MM.1S (cell line): ENCODE measurements around the gene PRSS2.
"Not testable (repeated sequence)": the region's sequence is repeated elsewhere in the genome, so short reads cannot be mapped to it uniquely, and the experiment has no call there.

ENCODE experiments used
- DNase-seq: peaks from one replicate; pipeline ENCODE4 v3.0.0-alpha.2; 2015
- H2AFZ ChIP-seq: fragments of 300-600 bp; sonication (generic); 2 replicates; pipeline ENCODE4 v1.6.0; 2016; ENCODE audit warnings: antibody characterized with exemption, low read length
- H3F3A ChIP-seq: fragments of 300-600 bp; sonication (generic); 2 replicates; pipeline ENCODE4 v1.6.1; 2016; ENCODE audit warnings: mild to moderate bottlenecking, antibody characterized with exemption, low read length, moderate library complexity, mixed read lengths; ENCODE audit not compliant: insufficient read depth
- H3K27ac ChIP-seq: fragments of 300-600 bp; sonication (generic); 2 replicates; pipeline ENCODE4 v1.5.1; 2016; ENCODE audit warnings: mild to moderate bottlenecking, low read length
- H3K27me3 ChIP-seq: fragments of 300-600 bp; sonication (generic); replicated peaks from 2 replicates; pipeline ENCODE4 v1.6.0; 2016; ENCODE audit warnings: low read length; ENCODE audit not compliant: insufficient read depth
- H3K36me3 ChIP-seq: fragments of 300-600 bp; sonication (generic); replicated peaks from 2 replicates; pipeline ENCODE4 v1.6.1; 2016; ENCODE audit warnings: mild to moderate bottlenecking, low read length, mixed read lengths; ENCODE audit not compliant: insufficient read depth
- H3K4me1 ChIP-seq: fragments of 300-600 bp; sonication (generic); 2 replicates; pipeline ENCODE4 v1.6.1; 2016; ENCODE audit warnings: low read length, mixed read lengths
- H3K4me2 ChIP-seq: fragments of 300-600 bp; sonication (generic); 2 replicates; pipeline ENCODE4 v1.6.0; 2016; ENCODE audit warnings: low read depth, low read length
- H3K4me3 ChIP-seq: fragments of 300-600 bp; sonication (generic); 2 replicates; pipeline ENCODE4 v1.5.1; 2016; ENCODE audit warnings: low read length, mixed read lengths
- H3K79me2 ChIP-seq: fragments of 300-600 bp; sonication (generic); 2 replicates; pipeline ENCODE4 v1.6.1; 2016; ENCODE audit warnings: mixed run types, low read length, mixed read lengths
- H3K9ac ChIP-seq: fragments of 300-600 bp; sonication (generic); 2 replicates; pipeline ENCODE4 v1.6.1; 2016; ENCODE audit warnings: low read length, mixed read lengths
- H3K9me2 ChIP-seq: fragments of 300-600 bp; sonication (generic); replicated peaks from 2 replicates; pipeline ENCODE4 v1.6.1; 2016; ENCODE audit warnings: mild to moderate bottlenecking, low read length, mixed read lengths; ENCODE audit not compliant: insufficient read depth
- H3K9me3 ChIP-seq: fragments of 300-600 bp; sonication (generic); replicated peaks from 2 replicates; pipeline ENCODE4 v1.6.1; 2016; ENCODE audit warnings: mild to moderate bottlenecking, low read length, mixed read lengths; ENCODE audit not compliant: insufficient read depth
- H4K20me1 ChIP-seq: fragments of 300-600 bp; sonication (generic); 2 replicates; pipeline ENCODE4 v1.6.1; 2016; ENCODE audit warnings: mild to moderate bottlenecking, low read length, moderate library complexity, mixed read lengths; ENCODE audit not compliant: insufficient read depth
- CTCF ChIP-seq: fragments of 300-600 bp; sonication (generic); IDR thresholded peaks from 2 replicates; pipeline ENCODE4 v1.5.1; 2016; ENCODE audit warnings: antibody characterized with exemption, low read length, mixed read lengths
- EZH2 ChIP-seq: fragments of 300-600 bp; sonication (generic); optimal IDR thresholded peaks from 2 replicates; pipeline ENCODE3; 2017; ENCODE audit warnings: low read depth, mild to moderate bottlenecking, antibody characterized with exemption, low read length, mixed read lengths
- EZH2phosphoT487 ChIP-seq: fragments of 300-600 bp; sonication (generic); IDR thresholded peaks from 2 replicates; pipeline ENCODE4 v1.6.1; 2018; ENCODE audit warnings: antibody characterized with exemption, low read length

The PRSS2 gene

DNA sequence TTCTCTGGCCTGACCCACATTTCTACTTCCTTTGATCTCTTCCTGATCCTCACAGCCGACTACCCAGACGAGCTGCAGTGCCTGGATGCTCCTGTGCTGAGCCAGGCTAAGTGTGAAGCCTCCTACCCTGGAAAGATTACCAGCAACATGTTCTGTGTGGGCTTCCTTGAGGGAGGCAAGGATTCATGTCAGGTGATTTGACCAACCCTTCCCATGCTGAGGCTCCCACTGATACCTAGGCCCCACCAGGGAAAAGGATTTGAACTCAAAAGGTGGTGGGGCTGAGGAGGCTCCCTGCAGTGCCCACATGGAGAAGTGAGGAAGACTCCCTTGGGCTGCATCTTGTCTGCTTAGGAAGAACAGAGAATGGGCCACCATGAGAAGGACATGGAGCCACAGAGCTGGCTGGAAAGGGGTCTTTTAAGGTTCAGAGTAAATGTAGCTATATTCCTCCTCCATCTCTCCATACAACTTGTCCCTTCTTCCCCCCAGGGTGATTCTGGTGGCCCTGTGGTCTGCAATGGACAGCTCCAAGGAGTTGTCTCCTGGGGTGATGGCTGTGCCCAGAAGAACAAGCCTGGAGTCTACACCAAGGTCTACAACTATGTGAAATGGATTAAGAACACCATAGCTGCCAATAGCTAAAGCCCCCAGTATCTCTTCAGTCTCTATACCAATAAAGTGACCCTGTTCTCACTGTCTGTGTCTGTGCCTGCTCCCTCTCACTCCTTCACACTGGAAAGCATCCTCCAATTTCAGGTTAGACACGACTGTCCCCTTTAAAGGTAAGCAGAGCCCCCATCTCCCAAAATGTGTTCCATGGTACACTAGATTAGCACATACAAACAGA lies 18.2 kb upstream of the PRSS2 start:
- no peak overlapping the region for H3K4me3 ChIP-seq
- H3K9ac ChIP-seq: no peak overlapping the region
- no peaks in the 10 kb centered on the region for H3K4me1 ChIP-seq
- no peaks in the 10 kb centered on the region for H3K27me3 ChIP-seq
- no peaks in the 10 kb centered on the region for H3K79me2 ChIP-seq
- no peaks in the 10 kb centered on the region for H3K9me3 ChIP-seq
- H3F3A ChIP-seq: no peaks in the 10 kb centered on the region
- H3K27ac ChIP-seq: no peak overlapping the region
- TF ChIP-seq EZH2phosphoT487 (no peak), EZH2 (no peak), CTCF (no peak)
- no peak for DNase-seq
- no peak overlapping the region for H2AFZ ChIP-seq
- no peaks in the 10 kb centered on the region for H3K36me3 ChIP-seq
- H3K9me2 ChIP-seq: no peaks in the 10 kb centered on the region
- no peaks in the 10 kb centered on the region for H4K20me1 ChIP-seq
- H3K4me2 ChIP-seq: no peak overlapping the region

GRCh38 chr7:142753366-142753765 lies 17.4 kb upstream of the PRSS2 start:
- Histone ChIP-seq H3K9me2 (no peaks in the 10 kb centered on the region), H3K9me3 (no peaks in the 10 kb centered on the region), H3K27me3 (no peaks in the 10 kb centered on the region), H3K4me1 (no peaks in the 10 kb centered on the region), H4K20me1 (no peaks in the 10 kb centered on the region), H3K9ac (no peak overlapping the region), H3F3A (no peaks in the 10 kb centered on the region), H3K36me3 (no peaks in the 10 kb centered on the region), H3K79me2 (no peaks in the 10 kb centered on the region), H2AFZ (no peak overlapping the region), H3K27ac (no peak overlapping the region), H3K4me3 (no peak overlapping the region), H3K4me2 (no peak overlapping the region)
- DNase-seq: no peak
- TF ChIP-seq EZH2phosphoT487: no peak
- TF ChIP-seq CTCF: no peak
- TF ChIP-seq EZH2: no peak

- not testable (repeated sequence) for H3K4me1 ChIP-seq, DNase-seq
Observed at GRCh38 chr7:142753925-142754491, 16.8 kb upstream of the PRSS2 start.

More at GRCh38 chr7:142753925-142754491, 16.8 kb upstream of the PRSS2 start:
- not testable (repeated sequence) for H2AFZ ChIP-seq, H3K27me3 ChIP-seq, H3K4me3 ChIP-seq, H3K79me2 ChIP-seq, H3K9me2 ChIP-seq, H3F3A ChIP-seq, H4K20me1 ChIP-seq, H3K9ac ChIP-seq, H3K9me3 ChIP-seq, H3K27ac ChIP-seq, H3K36me3 ChIP-seq, H3K4me2 ChIP-seq
